IMR-90 (cell line): ENCODE data around the gene RUFY2. TPM values are rescaled to one million over a fixed set of nuclear protein-coding genes. Genes with fewer than 3 reads are reported as not detected.

ENCODE experiments used
- ATAC-seq: fragments of 200-7000 bp; cut with Tn5 transposase; 2 replicates; pipeline ENCODE4 v1.9.1; 2020; ENCODE audit warnings: low read depth, mild to moderate bottlenecking, moderate library complexity
- BruUV-seq: library from RNA; stranded (reverse); fragments of 400-500 nt; replicated peaks from 2 replicates; lab custom pipeline; 2021; lab: Mats Ljungman, UMichigan
- CTCF ChIA-PET: fragments of 300-600 bp; formaldehyde crosslinking; extraction: SDS; loops from one replicate; lab custom pipeline; 2021; ENCODE audit warnings: antibody characterized with exemption; lab: Yijun Ruan, JAX
- POLR2A ChIA-PET: fragments of 300-600 bp; sonication (Branson Sonifier 250); formaldehyde crosslinking; loops from one replicate; lab custom pipeline; 2022; ENCODE audit warnings: antibody characterized with exemption; ENCODE audit not compliant: unreplicated experiment; lab: Charles Lee
- DNase-seq: peaks from one replicate; pipeline ENCODE4 v3.0.0; 2013
- H2AFZ ChIP-seq: replicated peaks from 2 replicates; pipeline ENCODE3; 2013; ENCODE audit warnings: low read length, mild to moderate bottlenecking; ENCODE audit not compliant: poor library complexity
- H2AK5ac ChIP-seq: 2 replicates; pipeline ENCODE4 v1.6.1; 2013; ENCODE audit warnings: low read depth, low read length, inconsistent platforms
- H2AK9ac ChIP-seq: replicated peaks from 2 replicates; pipeline ENCODE3; 2013; ENCODE audit warnings: mild to moderate bottlenecking, low read depth, low read length, moderate library complexity; ENCODE audit not compliant: poor library complexity
- H2BK120ac ChIP-seq: 2 replicates; pipeline ENCODE4 v1.6.1; 2013; ENCODE audit warnings: low read depth, low read length, inconsistent platforms
- H2BK15ac ChIP-seq: 3 replicates; pipeline ENCODE4 v1.6.1; 2013; ENCODE audit warnings: low read depth, low read length, inconsistent platforms
- H2BK20ac ChIP-seq: 2 replicates; pipeline ENCODE4 v1.6.1; 2013; ENCODE audit warnings: low read depth, mild to moderate bottlenecking, inconsistent platforms, low read length, moderate library complexity
- H2BK5ac ChIP-seq: 2 replicates; pipeline ENCODE4 v1.6.1; 2013; ENCODE audit warnings: mild to moderate bottlenecking, low read depth, low read length, inconsistent platforms; ENCODE audit not compliant: poor library complexity, severe bottlenecking
- H3K14ac ChIP-seq: replicated peaks from 2 replicates; pipeline ENCODE4 v1.6.1; 2013; ENCODE audit warnings: low read depth, low read length, inconsistent platforms
- H3K18ac ChIP-seq: 2 replicates; pipeline ENCODE4 v1.6.1; 2013; ENCODE audit warnings: low read depth, low read length, control low read depth
- H3K23ac ChIP-seq: 2 replicates; pipeline ENCODE4 v1.6.1; 2013; ENCODE audit warnings: low read depth, low read length, inconsistent platforms
- H3K27ac ChIP-seq: 2 replicates; pipeline ENCODE4 v1.5.1; 2013; ENCODE audit warnings: mild to moderate bottlenecking, control low read depth, low read length; ENCODE audit not compliant: insufficient read depth
- H3K27me3 ChIP-seq: 2 replicates; pipeline ENCODE4 v1.6.1; 2013; ENCODE audit warnings: low read length; ENCODE audit not compliant: control insufficient read depth, insufficient read depth
- H3K36me3 ChIP-seq: 2 replicates; pipeline ENCODE4 v1.6.1; 2013; ENCODE audit warnings: low read length, mixed read lengths; ENCODE audit not compliant: control insufficient read depth, insufficient read depth
- H3K4ac ChIP-seq: 2 replicates; pipeline ENCODE4 v1.6.1; 2013; ENCODE audit warnings: low read depth, low read length, inconsistent platforms
- H3K4me1 ChIP-seq: 2 replicates; pipeline ENCODE4 v1.6.1; 2013; ENCODE audit warnings: low read length, mixed read lengths; ENCODE audit not compliant: control insufficient read depth, insufficient read depth
- H3K4me2 ChIP-seq: 2 replicates; pipeline ENCODE4 v1.6.1; 2013; ENCODE audit warnings: low read depth, mild to moderate bottlenecking, control low read depth, low read length, moderate library complexity
- H3K4me3 ChIP-seq: 2 replicates; pipeline ENCODE4 v1.5.1; 2013; ENCODE audit warnings: low read depth, mild to moderate bottlenecking, control low read depth, low read length, moderate library complexity; ENCODE audit not compliant: insufficient read depth
- H3K56ac ChIP-seq: 2 replicates; pipeline ENCODE4 v1.6.1; 2013; ENCODE audit warnings: low read length, inconsistent platforms; ENCODE audit not compliant: insufficient read depth; ENCODE audit errors: extremely low read depth
- H3K79me1 ChIP-seq, 2 experiments: 2 replicates each; pipeline ENCODE4 v1.6.1; 2013; ENCODE audit warnings: low read length in 2 of 2, inconsistent platforms in 1 of 2, low read depth in 1 of 2
- H3K9ac ChIP-seq: 2 replicates; pipeline ENCODE4 v1.6.1; 2013; ENCODE audit warnings: low read depth, low read length, control low read depth
- H3K9me1 ChIP-seq: 2 replicates; pipeline ENCODE4 v1.6.1; 2013; ENCODE audit warnings: low read length, inconsistent platforms; ENCODE audit not compliant: insufficient read depth
- H3K9me3 ChIP-seq: 2 replicates; pipeline ENCODE4 v1.6.1; 2013; ENCODE audit warnings: low read length; ENCODE audit not compliant: control insufficient read depth, insufficient read depth
- H4K20me1 ChIP-seq: 2 replicates; pipeline ENCODE4 v1.6.1; 2013; ENCODE audit warnings: low read length, inconsistent platforms; ENCODE audit not compliant: insufficient read depth
- H4K5ac ChIP-seq: 2 replicates; pipeline ENCODE4 v1.6.1; 2013; ENCODE audit warnings: mild to moderate bottlenecking, low read depth, low read length, control low read depth
- H4K8ac ChIP-seq, 2 experiments: 2 replicates each; pipeline ENCODE4 v1.6.1; 2013; ENCODE audit warnings: low read depth in 2 of 2, low read length in 2 of 2, control low read depth in 1 of 2, inconsistent platforms in 1 of 2
- H4K91ac ChIP-seq: 2 replicates; pipeline ENCODE4 v1.6.1; 2013; ENCODE audit warnings: low read depth, low read length, inconsistent platforms; ENCODE audit not compliant: insufficient read depth
- CHD1 ChIP-seq: IDR thresholded peaks from 2 replicates; pipeline ENCODE4 v1.6.1; 2012; ENCODE audit warnings: low read depth, low read length, improper control_type of control experiment
- MAZ ChIP-seq: IDR thresholded peaks from 2 replicates; pipeline ENCODE4 v1.6.1; 2012; ENCODE audit warnings: low read depth, mild to moderate bottlenecking, low read length, improper control_type of control experiment, moderate library complexity, borderline replicate concordance
- RFX5 ChIP-seq: IDR thresholded peaks from 2 replicates; pipeline ENCODE4 v1.8.0; 2012; ENCODE audit warnings: low read depth, mild to moderate bottlenecking, low read length, moderate library complexity
- WGBS, 2 experiments: methylation state at CpG; one replicate each; pipeline versions ENCODE4 v1.1.5 to v1.1.7; 2013; ENCODE audit warnings: missing lambda C conversion rate in 2 of 2; ENCODE audit not compliant: insufficient read length in 1 of 2; ENCODE audit errors: extremely low coverage in 2 of 2; 5-methylcytosine and 5-hydroxymethylcytosine counted together
- dilution Hi-C: fragments of 300-500 bp; cut with HindIII; formaldehyde crosslinking; loops from one replicate; pipeline ENCODE4 v1.14.3; 2018; ENCODE audit warnings: low sequenced_read_pairs; ENCODE audit not compliant: unreplicated experiment
- in situ Hi-C: fragments of 300-500 bp; cut with MboI; formaldehyde crosslinking; loops from 3 replicates; pipeline ENCODE4 v1.14.3; 2019; ENCODE audit warnings: low sequenced_read_pairs, inconsistent platforms, mixed read lengths
- intact Hi-C: fragments of 100-400 bp; cut with micrococcal nuclease; formaldehyde crosslinking; loops from 2 replicates; pipeline ENCODE4 v1.10.0; 2022
- polyA plus RNA-seq, 3 experiments: library from polyadenylated mRNA; depleted of rRNA; stranded (reverse); fragments of >200 nt; gene quantifications; 2 replicates each; pipeline ENCODE4 v1.2.3, GENCODE V29; 2012; ENCODE audit warnings: low replicate concordance in 1 of 3
- total RNA-seq: library from RNA; depleted of rRNA; stranded (reverse); fragments of >200 nt; gene quantifications from 2 replicates; pipeline ENCODE4 v1.2.3, GENCODE V29; 2012
- TF ChIP-seq, protein P1 (sequence below): fragments of 150-350 bp; IDR thresholded peaks from 2 replicates; pipeline ENCODE4 v1.6.1; 2016; ENCODE audit warnings: low read depth, mild to moderate bottlenecking, low read length, moderate library complexity, borderline replicate concordance

The RUFY2 gene
- total and polyA plus RNA-seq, 2 of the 4 experiments (the other 2 are of a cell fraction) = 6.7 to 6.8 TPM

DNA sequence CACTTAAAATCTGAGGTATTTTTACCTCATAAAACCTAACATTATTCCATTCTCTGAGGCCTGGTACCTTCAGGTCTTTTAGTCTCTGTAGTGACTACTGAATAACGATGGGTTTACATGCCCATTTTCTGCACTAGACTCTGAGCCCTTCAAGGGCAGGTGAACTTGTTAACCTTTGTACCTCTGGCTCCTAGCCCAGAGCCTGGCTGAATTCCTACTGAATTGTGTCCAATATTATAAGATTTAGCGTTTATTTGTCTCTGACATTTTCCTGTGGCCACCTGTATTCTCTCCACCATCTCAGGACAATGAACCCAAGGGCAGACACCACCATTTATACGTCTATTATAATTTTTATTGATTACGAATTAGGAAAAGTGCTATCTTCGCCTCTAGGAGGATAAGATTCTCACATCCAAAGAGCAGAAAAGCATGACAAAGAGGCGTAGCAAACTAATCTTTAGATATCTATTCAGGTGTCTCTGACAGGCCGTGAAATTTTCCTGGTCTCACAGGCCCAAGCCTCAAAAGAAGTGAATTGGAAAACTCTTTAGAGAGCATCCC lies 103.1 kb downstream of the RUFY2 start:
- intact Hi-C loops = no loop called here

More for the DNA sequence above, 103.1 kb downstream of the RUFY2 start:
- H2AK5ac ChIP-seq = no peak overlapping the region
- H3K56ac ChIP-seq = no peak overlapping the region
- H4K5ac ChIP-seq = no peak overlapping the region
- H3K4me1 ChIP-seq = no peaks in the 10 kb centered on the region
- no peak overlapping the region for H3K4me2 ChIP-seq
- H3K4me3 ChIP-seq = no peak overlapping the region
- no peaks in the 10 kb centered on the region for H3K36me3 ChIP-seq
- H3K9me3 ChIP-seq = no peaks in the 10 kb centered on the region
- no peak overlapping the region for H3K27ac ChIP-seq
- no peak overlapping the region for H2BK120ac ChIP-seq
- no peak overlapping the region for H3K4ac ChIP-seq
- H3K27me3 ChIP-seq = no peaks in the 10 kb centered on the region
- no peak for TF ChIP-seq MAZ
- TF ChIP-seq, protein P1, sequence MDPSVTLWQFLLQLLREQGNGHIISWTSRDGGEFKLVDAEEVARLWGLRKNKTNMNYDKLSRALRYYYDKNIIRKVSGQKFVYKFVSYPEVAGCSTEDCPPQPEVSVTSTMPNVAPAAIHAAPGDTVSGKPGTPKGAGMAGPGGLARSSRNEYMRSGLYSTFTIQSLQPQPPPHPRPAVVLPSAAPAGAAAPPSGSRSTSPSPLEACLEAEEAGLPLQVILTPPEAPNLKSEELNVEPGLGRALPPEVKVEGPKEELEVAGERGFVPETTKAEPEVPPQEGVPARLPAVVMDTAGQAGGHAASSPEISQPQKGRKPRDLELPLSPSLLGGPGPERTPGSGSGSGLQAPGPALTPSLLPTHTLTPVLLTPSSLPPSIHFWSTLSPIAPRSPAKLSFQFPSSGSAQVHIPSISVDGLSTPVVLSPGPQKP = no peak
- TF ChIP-seq CHD1 = no peak
- TF ChIP-seq RFX5 = no peak
- no peak overlapping the region for H4K8ac ChIP-seq
- DNase-seq = no peak
- no peak overlapping the region for H2AK9ac ChIP-seq
- no peaks in the 10 kb centered on the region for H4K20me1 ChIP-seq
- no peak overlapping the region for H3K23ac ChIP-seq
- 83% methylated on average over 1 of the region's 7 CpGs; no CpG with 5 or more reads in 1 of the 2 experiments for WGBS, 2 experiments
- dilution Hi-C loops = no loop called here
- H3K9ac ChIP-seq = no peak overlapping the region
- in situ Hi-C loops = loop anchor here (5.0 kb wide), 1 partner anchor 217 kb away; no protein-coding TSS in a partner anchor
- no peak overlapping the region for H2BK15ac ChIP-seq
- H2BK20ac ChIP-seq = no peak overlapping the region
- POLR2A ChIA-PET = interaction anchor here (0.6 kb wide), 1 partner anchor 18 kb away, joined by 7 read pairs; no protein-coding TSS in a partner anchor
- no peak overlapping the region for H2AFZ ChIP-seq
- H3K79me1 ChIP-seq = no peaks in the 10 kb centered on the region
- no peak overlapping the region for H2BK5ac ChIP-seq
- CTCF ChIA-PET = interaction anchor here (3.4 kb wide), 1 partner anchor 92 kb away, joined by 28 read pairs; no protein-coding TSS in a partner anchor
- H3K9me1 ChIP-seq = no peaks in the 10 kb centered on the region
- no peak overlapping the region for H4K91ac ChIP-seq
- no TSS peak for BruUV-seq
- no peak for ATAC-seq
- no peak overlapping the region for H3K14ac ChIP-seq
- H3K18ac ChIP-seq = no peak overlapping the region
